Suprapubic skin (tissue), 4 donors: ENCODE data around the gene JADE2.

Experiments
- EP300 ChIP-seq: sonication (generic); formaldehyde crosslinking; IDR thresholded peaks from one replicate; pipeline ENCODE4 v1.6.1; 2017; ENCODE audit warnings: antibody characterized with exemption
- POLR2A ChIP-seq, 2 donors: fragments of 450-650 bp; IDR thresholded peaks; one replicate each; pipeline ENCODE4 v1.6.1; 2017; ENCODE audit warnings: antibody characterized with exemption in 2 of 2, mild to moderate bottlenecking in 2 of 2, moderate library complexity in 2 of 2
- POLR2AphosphoS5 ChIP-seq, 3 donors: sonication (generic); formaldehyde crosslinking; IDR thresholded peaks; one replicate each; pipeline ENCODE4 v1.6.1; 2017; ENCODE audit warnings: antibody characterized with exemption in 3 of 3
- TF ChIP-seq, protein P1 (sequence below), 2 donors: fragments of 200-600 bp in 1 of 2; fragments of 450-650 bp in 1 of 2; sonication (generic) in 1 of 2; IDR thresholded peaks; one replicate each; pipeline ENCODE4 v1.5.1; 2016 to 2019; ENCODE audit warnings: antibody characterized with exemption in 2 of 2, mild to moderate bottlenecking in 1 of 2, moderate library complexity in 1 of 2

DNA sequence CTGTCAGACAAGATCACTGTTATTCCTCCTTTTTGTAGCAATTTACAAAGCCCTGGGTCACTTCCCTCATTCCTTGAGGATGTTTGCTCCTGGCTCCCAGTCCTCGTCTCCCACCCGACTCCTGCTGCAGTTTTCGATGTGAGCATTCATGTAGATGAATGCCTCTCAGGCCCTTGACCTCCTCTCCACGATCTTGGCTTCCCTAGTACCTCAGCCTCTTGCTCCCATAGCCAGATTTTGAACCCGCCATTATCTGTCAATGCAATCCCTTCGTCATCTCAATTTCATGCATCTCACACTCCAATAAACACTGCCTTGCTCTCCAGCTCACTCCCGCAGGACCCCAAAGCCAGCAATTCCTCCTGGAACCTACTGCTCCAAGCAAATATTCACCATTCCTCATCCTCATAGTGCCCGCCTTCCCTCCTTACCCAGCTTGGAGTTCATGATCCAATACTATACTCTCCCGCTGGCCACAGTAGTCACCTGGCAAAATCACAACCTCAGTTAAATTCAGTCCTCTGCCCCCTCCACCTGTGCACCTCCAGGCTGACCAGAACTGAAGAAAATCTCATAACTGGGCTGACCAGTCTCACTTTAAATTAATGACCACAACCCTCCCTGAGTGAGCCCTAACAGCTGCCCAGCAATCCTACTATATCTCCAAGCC is 35.1 kb upstream of the JADE2 start:
- TF ChIP-seq, protein P1, sequence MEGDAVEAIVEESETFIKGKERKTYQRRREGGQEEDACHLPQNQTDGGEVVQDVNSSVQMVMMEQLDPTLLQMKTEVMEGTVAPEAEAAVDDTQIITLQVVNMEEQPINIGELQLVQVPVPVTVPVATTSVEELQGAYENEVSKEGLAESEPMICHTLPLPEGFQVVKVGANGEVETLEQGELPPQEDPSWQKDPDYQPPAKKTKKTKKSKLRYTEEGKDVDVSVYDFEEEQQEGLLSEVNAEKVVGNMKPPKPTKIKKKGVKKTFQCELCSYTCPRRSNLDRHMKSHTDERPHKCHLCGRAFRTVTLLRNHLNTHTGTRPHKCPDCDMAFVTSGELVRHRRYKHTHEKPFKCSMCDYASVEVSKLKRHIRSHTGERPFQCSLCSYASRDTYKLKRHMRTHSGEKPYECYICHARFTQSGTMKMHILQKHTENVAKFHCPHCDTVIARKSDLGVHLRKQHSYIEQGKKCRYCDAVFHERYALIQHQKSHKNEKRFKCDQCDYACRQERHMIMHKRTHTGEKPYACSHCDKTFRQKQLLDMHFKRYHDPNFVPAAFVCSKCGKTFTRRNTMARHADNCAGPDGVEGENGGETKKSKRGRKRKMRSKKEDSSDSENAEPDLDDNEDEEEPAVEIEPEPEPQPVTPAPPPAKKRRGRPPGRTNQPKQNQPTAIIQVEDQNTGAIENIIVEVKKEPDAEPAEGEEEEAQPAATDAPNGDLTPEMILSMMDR (IDR thresholded peaks at IDR 0.05): no peak
- TF ChIP-seq POLR2AphosphoS5 (IDR thresholded peaks at IDR 0.05) (no peak), EP300 (no peak), POLR2A (IDR thresholded peaks at IDR 0.05) (no peak)
